ENCODE data around the gene C8A. TPM values are rescaled to one million over a fixed set of nuclear protein-coding genes. Genes with fewer than 3 reads are reported as not detected.

C8A gene
- polyA plus RNA-seq, 4 donors, result 0.13 to 2.4 (median 2.1) TPM

DNA sequence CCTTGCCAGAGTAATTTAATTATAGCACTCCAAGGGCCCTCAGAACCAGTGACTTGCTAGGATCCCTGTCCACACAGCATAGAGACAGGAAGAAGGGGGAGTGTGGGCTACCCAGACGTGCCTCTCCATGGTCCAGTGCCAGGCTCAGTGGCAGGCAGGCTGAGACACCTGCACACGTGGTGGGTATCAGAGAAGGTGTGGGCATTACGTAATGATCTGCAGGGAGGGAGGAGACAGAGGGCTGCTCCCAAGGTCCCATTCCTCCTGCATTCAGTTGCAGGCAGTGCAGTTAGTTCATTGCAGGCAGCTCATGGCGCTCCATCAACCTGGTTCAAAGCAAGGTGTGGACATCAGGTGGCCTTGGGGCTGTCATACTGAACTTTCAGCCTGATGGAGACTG lies 61.4 kb downstream of the C8A start:
- Histone ChIP-seq H3K4me1 (ENCODE audit: control insufficient read depth in 3 of 3, insufficient read depth in 2 of 3, low read depth in 1 of 3, low read length in 2 of 3) (peaks cover 0 to 13% (median 0%) of the 10 kb centered on the region in 3 donors), H3K36me3 (ENCODE audit: control insufficient read depth in 3 of 3, insufficient read depth in 2 of 3, low read depth in 1 of 3, low read length in 3 of 3) (no peaks in the 10 kb centered on the region), H3K4me3 (ENCODE audit: low read depth in 1 of 3, low read length in 3 of 3) (no peak overlapping the region), H3K27ac (ENCODE audit: low read depth in 1 of 3, low read length in 2 of 3) (no peak overlapping the region), H3K27me3 (ENCODE audit: control insufficient read depth in 3 of 3, insufficient read depth in 3 of 3, low read length in 3 of 3) (peaks cover 0 to 2% (median 0%) of the 10 kb centered on the region in 3 donors), H3K9me3 (ENCODE audit: control insufficient read depth in 2 of 2, insufficient read depth in 1 of 2, low read depth in 1 of 2, low read length in 1 of 2) (no peaks in the 10 kb centered on the region)
- DNase-seq (peak; percentile 36 to 44), FAIRE-seq (no peak)
- WGBS, 3 donors, result 22 to 52% (median 27%) methylated on average over 4 of the region's 4 CpGs

DNA sequence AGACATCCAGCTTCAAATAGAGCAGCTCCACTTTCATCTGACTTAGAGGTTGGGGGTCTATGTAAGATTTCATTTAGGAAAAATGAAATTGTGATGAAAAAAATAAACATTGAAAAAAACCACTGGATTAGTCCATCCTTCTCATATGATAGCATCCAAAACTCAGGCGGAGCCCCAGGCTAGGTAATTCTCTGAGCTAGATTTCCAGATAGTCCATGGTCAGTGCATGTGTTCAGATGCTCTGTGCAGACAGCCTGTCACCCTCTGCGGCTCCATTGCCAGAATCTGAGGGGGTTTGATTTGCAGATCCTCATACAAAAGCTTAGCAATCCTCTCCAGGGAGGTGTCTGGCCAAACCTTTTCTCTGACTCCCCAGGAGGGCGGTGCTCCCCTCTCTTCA lies 62.0 kb downstream of the C8A start:
- no peak for FAIRE-seq
- Histone ChIP-seq H3K4me1 (ENCODE audit: control insufficient read depth in 3 of 3, insufficient read depth in 2 of 3, low read depth in 1 of 3, low read length in 2 of 3) (peaks cover 0 to 7% (median 0%) of the 10 kb centered on the region in 3 donors), H3K9me3 (ENCODE audit: control insufficient read depth in 2 of 2, insufficient read depth in 1 of 2, low read depth in 1 of 2, low read length in 1 of 2) (no peaks in the 10 kb centered on the region), H3K27ac (ENCODE audit: low read depth in 1 of 3, low read length in 2 of 3) (no peak overlapping the region), H3K4me3 (ENCODE audit: low read depth in 1 of 3, low read length in 3 of 3) (no peak overlapping the region), H3K27me3 (ENCODE audit: control insufficient read depth in 3 of 3, insufficient read depth in 3 of 3, low read length in 3 of 3) (peaks cover 0 to 2% (median 0%) of the 10 kb centered on the region in 3 donors), H3K36me3 (ENCODE audit: control insufficient read depth in 3 of 3, insufficient read depth in 2 of 3, low read depth in 1 of 3, low read length in 3 of 3) (no peaks in the 10 kb centered on the region)
- WGBS, 3 donors, result 80 to 89% (median 87%) methylated on average over 3 of the region's 3 CpGs
- no peak for DNase-seq

- Histone ChIP-seq H3K27ac (ENCODE audit: low read depth in 1 of 3, low read length in 2 of 3) (no peak overlapping the region), H3K27me3 (ENCODE audit: control insufficient read depth in 3 of 3, insufficient read depth in 3 of 3, low read length in 3 of 3) (peaks cover 0 to 2% (median 0%) of the 10 kb centered on the region in 3 donors), H3K9me3 (ENCODE audit: control insufficient read depth in 2 of 2, insufficient read depth in 1 of 2, low read depth in 1 of 2, low read length in 1 of 2) (peaks cover 0 to 1% of the 10 kb centered on the region in 2 donors), H3K36me3 (ENCODE audit: control insufficient read depth in 3 of 3, insufficient read depth in 2 of 3, low read depth in 1 of 3, low read length in 3 of 3) (no peaks in the 10 kb centered on the region), H3K4me3 (ENCODE audit: low read depth in 1 of 3, low read length in 3 of 3) (no peak overlapping the region), H3K4me1 (ENCODE audit: control insufficient read depth in 3 of 3, insufficient read depth in 2 of 3, low read depth in 1 of 3, low read length in 2 of 3) (peaks cover 0 to 4% (median 0%) of the 10 kb centered on the region in 3 donors)
- DNase-seq (no peak), FAIRE-seq (no peak)
- 79 to 95% (median 88%) methylated on average over 5 of the region's 5 CpGs for WGBS, 3 donors
These were observed 62.8 kb downstream of the C8A start for GRCh38 chr1:56917356-56917755.

DNA sequence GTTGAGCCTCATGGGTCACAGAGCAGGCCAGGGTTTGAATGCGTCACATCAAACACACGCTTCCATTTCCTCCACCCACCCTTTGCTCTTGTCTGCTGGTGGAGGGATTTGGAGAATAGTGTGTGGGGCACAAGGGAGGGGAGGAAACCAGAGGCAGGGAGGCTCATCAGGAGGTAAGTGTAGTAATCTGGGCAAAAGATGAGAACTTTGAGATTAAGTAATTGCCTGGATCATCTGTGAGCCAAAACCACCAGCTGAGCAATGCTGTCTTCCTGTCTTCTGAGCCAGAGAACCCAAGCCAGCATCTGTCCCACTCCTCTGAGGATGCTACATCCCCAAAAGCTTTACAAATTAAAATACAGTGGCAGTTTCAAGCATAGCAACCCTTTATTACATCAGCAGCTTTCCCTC lies 66.0 kb downstream of the C8A start:
- WGBS, 3 donors, result 53 to 86% (median 85%) methylated on average over 2 of the region's 2 CpGs
- FAIRE-seq (no peak), DNase-seq (no peak)
- Histone ChIP-seq H3K36me3 (ENCODE audit: control insufficient read depth in 3 of 3, insufficient read depth in 2 of 3, low read depth in 1 of 3, low read length in 3 of 3) (no peaks in the 10 kb centered on the region), H3K27ac (ENCODE audit: low read depth in 1 of 3, low read length in 2 of 3) (no peak overlapping the region), H3K27me3 (ENCODE audit: control insufficient read depth in 3 of 3, insufficient read depth in 3 of 3, low read length in 3 of 3) (no peaks in the 10 kb centered on the region), H3K4me1 (ENCODE audit: control insufficient read depth in 3 of 3, insufficient read depth in 2 of 3, low read depth in 1 of 3, low read length in 2 of 3) (peaks cover 0 to 4% (median 0%) of the 10 kb centered on the region in 3 donors), H3K4me3 (ENCODE audit: low read depth in 1 of 3, low read length in 3 of 3) (no peak overlapping the region), H3K9me3 (ENCODE audit: control insufficient read depth in 2 of 2, insufficient read depth in 1 of 2, low read depth in 1 of 2, low read length in 1 of 2) (peaks cover 0 to 1% of the 10 kb centered on the region in 2 donors)

- no peak for DNase-seq
- FAIRE-seq, result no peak
- Histone ChIP-seq H3K27ac (ENCODE audit: low read depth in 1 of 3, low read length in 2 of 3) (no peak overlapping the region), H3K4me1 (ENCODE audit: control insufficient read depth in 3 of 3, insufficient read depth in 2 of 3, low read depth in 1 of 3, low read length in 2 of 3) (peaks cover 0 to 4% (median 0%) of the 10 kb centered on the region in 3 donors), H3K36me3 (ENCODE audit: control insufficient read depth in 3 of 3, insufficient read depth in 2 of 3, low read depth in 1 of 3, low read length in 3 of 3) (no peaks in the 10 kb centered on the region), H3K27me3 (ENCODE audit: control insufficient read depth in 3 of 3, insufficient read depth in 3 of 3, low read length in 3 of 3) (no peaks in the 10 kb centered on the region), H3K9me3 (ENCODE audit: control insufficient read depth in 2 of 2, insufficient read depth in 1 of 2, low read depth in 1 of 2, low read length in 1 of 2) (peaks cover 0 to 1% of the 10 kb centered on the region in 2 donors), H3K4me3 (ENCODE audit: low read depth in 1 of 3, low read length in 3 of 3) (no peak overlapping the region)
- WGBS, 3 donors, result 22 to 52% (median 38%) methylated on average over 1 of the region's 1 CpG
These were observed 66.9 kb downstream of the C8A start for GRCh38 chr1:56921479-56921878.

DNA sequence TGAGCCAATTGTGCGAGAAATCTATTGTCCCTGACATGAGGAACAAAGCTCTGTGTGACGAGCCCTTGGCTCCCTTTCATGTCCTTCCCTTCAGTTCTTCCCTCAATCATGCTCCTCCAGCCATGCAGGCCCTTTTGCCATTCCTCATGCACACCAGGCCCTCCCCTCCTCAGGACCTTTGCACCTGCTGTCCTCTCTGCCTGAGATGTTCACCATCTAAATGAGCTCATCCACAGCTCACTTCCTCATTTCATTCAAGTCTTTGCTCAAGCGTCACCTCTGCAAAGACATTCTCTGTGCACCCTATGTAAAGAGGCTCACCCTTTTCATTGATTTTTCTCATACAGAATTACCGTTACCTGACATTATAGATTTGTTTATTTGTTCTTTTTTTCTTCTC lies 67.5 kb downstream of the C8A start:
- Histone ChIP-seq H3K9me3 (ENCODE audit: control insufficient read depth in 2 of 2, insufficient read depth in 1 of 2, low read depth in 1 of 2, low read length in 1 of 2) (peaks cover 0 to 1% of the 10 kb centered on the region in 2 donors), H3K36me3 (ENCODE audit: control insufficient read depth in 3 of 3, insufficient read depth in 2 of 3, low read depth in 1 of 3, low read length in 3 of 3) (no peaks in the 10 kb centered on the region), H3K4me3 (ENCODE audit: low read depth in 1 of 3, low read length in 3 of 3) (no peak overlapping the region), H3K4me1 (ENCODE audit: control insufficient read depth in 3 of 3, insufficient read depth in 2 of 3, low read depth in 1 of 3, low read length in 2 of 3) (peaks cover 0 to 4% (median 0%) of the 10 kb centered on the region in 3 donors), H3K27ac (ENCODE audit: low read depth in 1 of 3, low read length in 2 of 3) (no peak overlapping the region), H3K27me3 (ENCODE audit: control insufficient read depth in 3 of 3, insufficient read depth in 3 of 3, low read length in 3 of 3) (no peaks in the 10 kb centered on the region)
- FAIRE-seq, result no peak
- DNase-seq, result peak in 1 of 2 donors; percentile 16
- WGBS, 3 donors, result 58 to 74% (median 71%) methylated on average over 4 of the region's 4 CpGs

DNA sequence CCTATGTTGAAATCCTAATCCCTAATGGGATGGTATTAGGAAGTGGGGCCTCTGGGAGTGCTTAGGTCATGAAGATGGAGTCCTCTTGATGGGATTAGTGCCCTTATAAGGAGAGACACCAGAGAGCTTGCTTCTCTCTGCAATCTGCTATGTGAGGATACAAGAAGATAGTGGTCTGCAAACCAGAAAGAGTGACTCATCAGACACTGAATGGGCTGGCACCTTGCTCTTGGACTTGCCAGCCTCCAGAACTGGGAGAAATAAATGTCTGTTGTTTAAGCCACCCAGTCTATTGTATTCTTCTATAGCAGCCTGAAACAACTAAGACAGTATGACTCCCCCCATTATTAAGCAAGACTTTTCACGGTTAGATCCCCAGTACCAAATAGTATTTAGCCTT lies 67.9 kb downstream of the C8A start:
- Histone ChIP-seq H3K27ac (ENCODE audit: low read depth in 1 of 3, low read length in 2 of 3) (no peak overlapping the region), H3K36me3 (ENCODE audit: control insufficient read depth in 3 of 3, insufficient read depth in 2 of 3, low read depth in 1 of 3, low read length in 3 of 3) (no peaks in the 10 kb centered on the region), H3K4me3 (ENCODE audit: low read depth in 1 of 3, low read length in 3 of 3) (no peak overlapping the region), H3K9me3 (ENCODE audit: control insufficient read depth in 2 of 2, insufficient read depth in 1 of 2, low read depth in 1 of 2, low read length in 1 of 2) (peaks cover 0 to 1% of the 10 kb centered on the region in 2 donors), H3K4me1 (ENCODE audit: control insufficient read depth in 3 of 3, insufficient read depth in 2 of 3, low read depth in 1 of 3, low read length in 2 of 3) (peaks cover 0 to 4% (median 0%) of the 10 kb centered on the region in 3 donors), H3K27me3 (ENCODE audit: control insufficient read depth in 3 of 3, insufficient read depth in 3 of 3, low read length in 3 of 3) (no peaks in the 10 kb centered on the region)
- 82 to 100% (median 94%) methylated on average over 1 of the region's 1 CpG for WGBS, 3 donors
- FAIRE-seq, result no peak
- no peak for DNase-seq

- no peak for FAIRE-seq
- DNase-seq, result no peak
- H3K36me3 ChIP-seq (ENCODE audit: control insufficient read depth in 3 of 3, insufficient read depth in 2 of 3, low read depth in 1 of 3, low read length in 3 of 3), result no peaks in the 10 kb centered on the region
- WGBS, 3 donors, result 32 to 80% (median 68%) methylated on average over 3 of the region's 3 CpGs
- H3K4me1 ChIP-seq (ENCODE audit: control insufficient read depth in 3 of 3, insufficient read depth in 2 of 3, low read depth in 1 of 3, low read length in 2 of 3), result peaks cover 0 to 4% (median 0%) of the 10 kb centered on the region in 3 donors
- no peaks in the 10 kb centered on the region for H3K27me3 ChIP-seq (ENCODE audit: control insufficient read depth in 3 of 3, insufficient read depth in 3 of 3, low read length in 3 of 3)
- no peak overlapping the region for H3K4me3 ChIP-seq (ENCODE audit: low read depth in 1 of 3, low read length in 3 of 3)
- H3K9me3 ChIP-seq (ENCODE audit: control insufficient read depth in 2 of 2, insufficient read depth in 1 of 2, low read depth in 1 of 2, low read length in 1 of 2), result peaks cover 0 to 1% of the 10 kb centered on the region in 2 donors
- no peak overlapping the region for H3K27ac ChIP-seq (ENCODE audit: low read depth in 1 of 3, low read length in 2 of 3)
These were observed 68.6 kb downstream of the C8A start for GRCh38 chr1:56923201-56923600.

DNA sequence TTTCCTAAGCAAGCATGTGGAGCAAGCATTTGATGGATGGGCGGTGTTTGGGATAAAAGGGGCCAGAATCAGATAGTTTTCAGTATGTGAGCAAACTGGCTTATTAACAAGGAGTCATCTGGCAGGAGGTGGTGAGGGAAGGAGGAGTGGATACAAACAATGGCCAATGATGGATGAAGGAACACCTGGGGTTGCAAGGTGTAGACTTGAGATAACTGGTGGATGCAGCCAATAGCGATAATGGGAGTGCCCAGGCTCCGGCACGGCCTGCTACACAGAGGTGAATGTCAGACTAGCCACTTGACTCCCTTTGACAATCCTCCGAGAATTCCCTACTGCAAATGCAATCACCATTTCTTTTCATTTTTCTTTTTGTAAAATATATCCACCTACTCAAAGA lies 69.5 kb downstream of the C8A start:
- Histone ChIP-seq H3K27me3 (ENCODE audit: control insufficient read depth in 3 of 3, insufficient read depth in 3 of 3, low read length in 3 of 3) (no peaks in the 10 kb centered on the region), H3K36me3 (ENCODE audit: control insufficient read depth in 3 of 3, insufficient read depth in 2 of 3, low read depth in 1 of 3, low read length in 3 of 3) (no peaks in the 10 kb centered on the region), H3K27ac (ENCODE audit: low read depth in 1 of 3, low read length in 2 of 3) (no peak overlapping the region), H3K4me1 (ENCODE audit: control insufficient read depth in 3 of 3, insufficient read depth in 2 of 3, low read depth in 1 of 3, low read length in 2 of 3) (peaks cover 0 to 3% (median 0%) of the 10 kb centered on the region in 3 donors), H3K4me3 (ENCODE audit: low read depth in 1 of 3, low read length in 3 of 3) (no peak overlapping the region), H3K9me3 (ENCODE audit: control insufficient read depth in 2 of 2, insufficient read depth in 1 of 2, low read depth in 1 of 2, low read length in 1 of 2) (peaks cover 1 to 4% of the 10 kb centered on the region in 2 donors)
- WGBS, 3 donors, result 85 to 96% (median 92%) methylated on average over 5 of the region's 5 CpGs
- FAIRE-seq (no peak), DNase-seq (no peak)

Data from small intestine (tissue), 7 donors.